Upper lobe of left lung (tissue), 4 donors: ENCODE measurements around the gene KRTDAP.

ENCODE experiments used
- CTCF ChIP-seq, 6 experiments: fragments of 450-650 bp in 4 of 6; fragments of 200-600 bp in 2 of 6; sonication (generic) in 2 of 6; IDR thresholded peaks; one replicate each; pipeline ENCODE4 v1.5.1; 2016 to 2019; ENCODE audit warnings: antibody characterized with exemption in 6 of 6
- POLR2AphosphoS5 ChIP-seq, 2 donors: sonication (generic); formaldehyde crosslinking; IDR thresholded peaks; one replicate each; pipeline ENCODE4 v1.5.1; 2017; ENCODE audit warnings: antibody characterized with exemption in 2 of 2

GRCh38 chr19:35534803-35535480 is 44.7 kb upstream of the KRTDAP start:
- TF ChIP-seq POLR2AphosphoS5 (IDR thresholded peaks at IDR 0.05) = no peak
- TF ChIP-seq CTCF (IDR thresholded peaks at IDR 0.05) = no peak
